Measurements from ENCODE around the gene NLRP3. TPM values are rescaled to one million over a fixed set of nuclear protein-coding genes. Genes with fewer than 3 reads are reported as not detected.
"Not testable (repeated sequence)": the region's sequence is repeated elsewhere in the genome, so short reads cannot be mapped to it uniquely, and the experiment has no call there.

NLRP3 gene
- 11.5 TPM for total RNA-seq
- long read RNA-seq, partial matches to known transcripts = 4 of 9 reads
- long read RNA-seq, other reads (novel, unspliced or antisense) = 5 of 9 reads

DNA sequence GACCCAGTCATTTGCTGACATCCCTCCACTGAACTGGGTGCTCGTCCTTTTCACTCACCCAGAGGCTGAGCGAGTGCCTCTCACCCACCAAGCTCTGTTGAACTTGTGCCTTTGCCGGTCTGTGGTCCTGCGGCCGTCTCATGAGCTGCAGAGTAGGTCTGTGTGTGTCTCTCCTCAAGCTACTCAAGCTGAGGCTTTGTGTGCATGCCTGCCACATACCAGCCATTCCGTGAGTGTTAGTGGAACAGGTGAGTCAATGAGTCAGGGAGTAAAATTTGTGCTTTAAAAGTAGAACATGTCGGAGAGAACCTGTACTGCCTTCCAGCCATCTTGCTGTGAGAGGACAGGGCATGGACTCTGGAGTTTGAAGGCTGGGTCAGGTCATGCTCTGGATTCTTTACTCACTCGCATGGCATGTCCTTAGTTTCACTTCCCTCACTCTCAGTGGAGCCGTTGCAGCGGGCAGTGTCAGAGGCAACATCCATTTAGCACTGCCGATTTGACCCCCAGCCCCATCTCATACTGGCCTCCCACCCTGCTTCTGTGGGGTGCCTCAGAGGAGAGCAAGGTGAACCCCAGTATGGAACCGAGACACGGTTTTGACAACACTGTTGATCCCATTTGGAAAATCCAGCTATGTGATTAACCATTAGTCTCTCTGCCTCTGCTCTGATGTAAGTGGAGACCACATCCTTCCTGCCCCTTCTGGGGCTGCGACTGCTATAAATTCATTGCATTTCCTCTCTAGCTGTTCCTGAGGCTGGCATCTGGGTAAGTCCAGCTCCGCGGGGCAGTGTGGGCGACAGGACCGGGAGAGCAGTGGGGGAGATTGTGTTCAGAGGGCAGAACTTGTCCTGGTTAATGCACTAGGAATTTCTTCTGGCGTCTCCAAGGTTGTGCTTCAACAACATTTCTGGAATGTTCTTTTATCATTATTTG, at the start of gene NLRP3:
Gene NLRP3 (plus strand): TSS at position 751 of the 939 bp plus-strand sequence. CDS start 2,628 bp downstream, outside the sequence.
- no peak for DNase-seq (ENCODE audit: low spot score)

DNA sequence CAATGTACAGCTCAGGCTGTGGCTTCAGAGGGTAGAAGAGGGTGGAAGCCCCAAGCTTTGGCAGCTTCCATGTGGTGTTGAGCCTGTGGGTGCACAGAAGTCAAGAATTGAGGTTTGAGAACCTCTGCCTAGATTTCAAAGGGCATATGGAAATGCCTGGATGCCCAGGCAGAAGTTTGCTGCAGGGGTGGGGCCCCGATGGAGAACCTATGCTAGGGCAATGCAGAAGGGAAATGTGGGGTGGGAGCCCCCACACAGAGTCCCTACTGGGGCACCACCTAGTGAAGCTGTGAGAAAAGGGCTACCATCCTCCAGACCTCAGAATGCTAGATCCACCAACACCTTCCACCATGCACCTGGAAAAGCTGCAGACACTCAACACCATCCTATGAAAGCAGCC, 49.6 kb upstream of the NLRP3 start:
- DNase-seq (ENCODE audit: low spot score) = not testable (repeated sequence)

DNA sequence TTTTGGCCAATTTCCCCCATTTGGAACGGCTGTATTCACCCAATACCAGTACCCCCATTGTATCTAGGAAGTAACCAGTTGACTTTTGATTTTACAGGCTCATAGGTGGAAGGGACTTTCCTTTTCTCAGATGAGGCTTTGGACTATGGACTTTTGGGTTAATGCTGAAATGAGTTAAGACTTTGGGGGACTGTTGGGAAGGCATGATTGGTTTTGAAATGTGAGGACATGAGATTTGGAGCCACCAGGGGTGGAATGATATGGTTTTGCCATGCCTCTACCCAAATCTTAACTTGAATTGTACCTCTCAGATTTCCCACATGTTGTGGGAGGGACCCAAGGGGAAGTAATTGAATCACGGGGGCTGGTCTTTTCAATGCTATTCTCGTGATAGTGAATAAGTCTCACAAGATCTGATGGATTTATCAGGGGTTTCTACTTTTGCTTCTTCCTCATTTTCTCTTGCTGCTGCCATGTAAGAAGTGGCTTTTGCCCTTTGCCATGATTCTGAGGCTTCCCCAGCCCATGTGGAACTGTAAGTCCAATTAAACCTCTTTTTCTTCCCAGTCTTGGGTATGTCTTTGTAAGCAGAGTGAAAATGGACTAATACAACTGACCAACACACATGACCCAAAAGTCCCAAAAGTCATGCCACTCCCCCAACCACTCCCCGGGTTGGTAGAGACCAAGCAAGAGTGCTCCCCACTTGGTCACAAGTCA, 48.9 kb upstream of the NLRP3 start:
- DNase-seq (ENCODE audit: low spot score) = no peak

DNA sequence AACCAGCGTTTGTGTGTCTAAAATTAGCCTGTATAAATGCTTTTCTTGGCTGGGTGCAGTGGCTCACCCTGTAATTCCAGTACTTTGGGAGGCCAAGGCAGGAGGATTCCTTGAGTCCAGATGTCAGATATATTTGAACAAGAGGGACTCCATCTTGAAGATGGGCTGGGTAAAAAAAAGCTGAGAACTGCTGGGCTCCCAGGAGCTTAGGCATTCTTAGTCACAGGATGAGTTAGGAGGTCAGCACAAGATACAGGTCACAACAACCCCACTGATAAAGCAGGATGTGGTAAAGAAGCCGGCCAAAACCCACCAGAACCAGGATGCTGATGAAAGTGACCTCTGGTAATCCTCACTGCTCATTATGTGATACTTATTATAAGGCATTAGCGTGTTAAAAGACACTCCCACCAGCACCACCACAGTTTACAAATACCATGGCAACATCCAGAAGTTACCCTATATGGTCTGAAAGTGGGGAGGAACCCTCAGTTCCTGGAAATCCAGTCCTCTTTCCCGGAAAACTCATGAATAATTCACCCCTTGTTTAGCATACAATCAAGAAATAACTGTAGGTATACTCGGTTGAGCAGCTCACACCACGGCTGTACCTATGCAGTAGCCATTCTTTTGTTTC, 48.1 kb upstream of the NLRP3 start:
- no peak for DNase-seq (ENCODE audit: low spot score)

DNA sequence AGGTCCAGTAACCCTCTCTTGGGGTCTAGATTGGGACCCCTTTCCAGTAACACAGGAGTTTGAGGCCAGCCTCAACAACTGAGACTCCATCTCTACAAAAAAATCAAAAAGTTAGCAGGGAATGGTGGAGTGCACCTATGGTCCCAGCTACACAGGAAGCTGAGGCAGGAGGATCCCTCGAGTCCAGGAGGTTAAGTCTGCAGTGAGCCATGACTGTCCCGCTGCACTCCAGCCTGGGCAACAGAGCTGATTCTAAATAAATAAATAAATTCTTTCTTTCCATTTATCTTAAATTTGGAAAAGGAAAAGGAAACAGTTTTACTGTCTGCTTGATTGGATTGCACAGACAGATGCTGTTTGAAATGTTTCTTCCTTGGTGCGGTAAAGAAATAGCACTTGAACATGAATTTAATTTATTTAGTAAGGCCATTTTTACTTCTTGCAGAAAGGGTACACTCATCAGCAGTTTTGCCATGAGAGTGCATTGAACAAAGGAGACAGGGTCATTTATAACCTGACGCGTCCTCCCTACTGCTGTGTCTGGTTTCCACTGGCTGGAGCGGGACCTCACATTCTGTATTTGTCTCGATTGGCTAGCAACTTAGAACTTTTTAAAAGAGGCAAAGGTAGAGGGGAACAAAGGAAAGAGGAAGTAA, 47.4 kb upstream of the NLRP3 start:
- no peak for DNase-seq (ENCODE audit: low spot score)

DNA sequence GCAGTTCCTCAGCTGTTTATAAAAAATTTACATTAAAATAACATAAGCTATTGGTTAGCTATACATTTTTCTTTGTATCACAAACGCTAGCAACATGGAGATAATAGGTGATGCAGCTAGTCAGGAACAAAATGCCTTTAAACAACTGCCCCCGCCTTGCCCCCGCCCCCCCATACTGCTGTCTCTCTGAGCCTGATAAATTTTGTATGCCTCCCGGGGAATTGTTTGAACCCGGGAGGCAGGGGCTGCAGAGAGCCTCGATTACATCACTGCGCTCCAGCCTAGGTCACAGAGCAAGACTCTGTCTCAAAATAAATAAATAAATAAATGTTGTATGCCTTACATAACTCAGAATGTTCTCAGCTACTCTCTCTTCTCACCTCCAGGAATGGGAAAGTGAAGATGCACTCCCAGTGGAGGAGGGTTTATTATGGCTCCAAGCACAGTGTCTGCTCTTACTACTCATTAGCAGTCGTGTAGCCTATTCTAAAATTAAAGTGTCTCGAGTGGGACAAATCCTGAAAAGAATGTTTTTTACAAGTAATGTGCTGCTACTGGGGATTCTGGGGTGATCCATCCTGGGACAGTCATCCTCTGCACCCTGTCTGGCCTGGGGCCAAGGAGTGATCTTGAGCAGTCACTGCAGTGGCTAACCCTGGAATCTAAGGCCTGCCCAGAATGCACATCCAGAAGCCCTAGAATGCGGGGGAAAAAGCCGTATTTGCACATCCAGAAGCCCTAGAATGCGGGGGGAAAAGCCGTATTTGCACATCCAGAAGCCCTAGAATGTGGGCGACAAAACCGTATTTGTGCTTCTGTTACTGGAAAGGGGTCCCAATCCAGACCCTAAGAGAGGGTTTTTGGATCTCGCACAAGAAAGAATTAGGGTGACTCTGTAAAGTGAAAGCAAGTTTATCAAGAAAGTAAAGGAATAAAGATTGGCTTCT, 44.9 kb upstream of the NLRP3 start:
- no peak for DNase-seq (ENCODE audit: low spot score)

DNA sequence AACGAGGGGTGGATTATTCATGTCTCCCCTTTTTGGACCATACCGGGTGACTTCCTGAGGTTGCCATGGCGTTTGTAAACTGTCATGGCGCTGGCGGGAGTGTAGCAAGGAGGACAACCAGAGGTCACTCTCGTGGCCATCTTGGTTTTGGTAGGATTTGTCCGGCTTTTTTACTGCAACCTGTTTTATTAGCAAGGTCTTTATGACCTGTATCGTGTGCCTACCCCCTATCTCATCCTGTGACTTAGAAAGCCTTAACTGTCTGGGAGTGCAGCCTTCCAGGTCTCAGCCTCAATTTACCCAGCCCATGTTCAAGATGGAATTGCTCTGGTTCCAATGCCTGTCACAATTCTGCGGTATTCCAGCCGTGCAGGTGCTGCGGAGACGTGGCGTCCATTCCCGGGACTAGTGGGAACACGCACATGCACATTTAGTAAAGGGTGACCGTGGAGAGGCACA, 44.1 kb upstream of the NLRP3 start:
- DNase-seq (ENCODE audit: low spot score) = no peak

DNA sequence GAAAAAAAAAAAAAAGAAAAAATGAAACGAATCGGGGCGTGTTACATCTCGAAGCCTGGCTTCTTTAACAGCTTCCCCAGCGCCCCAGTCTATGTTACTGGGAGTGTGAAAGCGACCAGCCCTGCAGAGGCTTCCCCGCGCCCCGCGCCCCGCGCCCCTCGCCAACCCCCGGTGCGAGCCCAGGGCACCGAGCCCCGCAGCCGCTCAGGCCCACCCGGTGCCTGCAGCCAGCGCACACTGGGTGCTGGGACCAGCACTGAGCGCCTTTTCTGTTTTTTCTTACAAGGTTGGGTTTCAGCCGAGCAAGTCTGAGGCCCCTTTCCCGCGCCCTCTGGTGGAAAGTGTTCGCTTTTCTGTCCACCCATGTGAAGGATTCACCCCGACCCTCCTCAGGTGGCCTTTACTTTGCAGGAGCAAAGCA, 42.2 kb upstream of the NLRP3 start:
- DNase-seq (ENCODE audit: low spot score) = no peak

DNA sequence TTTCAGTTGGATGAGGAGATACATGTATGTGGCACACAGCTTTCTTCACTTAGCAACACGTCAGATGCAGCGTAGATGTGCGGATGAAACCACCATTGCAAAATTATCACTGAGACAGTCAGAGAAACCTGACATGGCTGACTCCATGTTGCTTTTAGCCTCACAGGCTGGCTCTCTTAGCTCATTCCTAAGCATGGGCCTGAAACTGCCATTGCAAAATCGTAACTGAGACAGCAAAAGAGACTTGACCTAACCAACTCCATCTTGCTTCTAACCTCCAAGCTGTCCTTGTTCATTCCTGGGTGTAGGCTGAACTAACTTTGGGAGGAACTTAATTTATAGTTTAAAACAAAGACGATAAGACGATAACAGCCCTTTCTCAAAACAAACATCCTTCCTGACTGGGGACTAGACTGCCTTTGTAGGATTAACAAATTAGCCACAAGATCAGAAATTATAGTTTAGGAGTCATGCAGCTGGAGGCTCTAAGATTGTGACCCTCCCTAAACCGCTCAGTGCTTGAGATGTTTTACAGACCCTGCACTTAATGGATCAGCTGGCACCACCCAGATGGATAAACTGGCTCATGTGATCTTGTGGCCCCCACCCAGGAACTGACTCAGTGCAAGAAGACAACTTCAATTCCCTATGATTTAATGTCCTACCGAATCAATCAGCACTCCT, 41.2 kb upstream of the NLRP3 start:
- DNase-seq (ENCODE audit: low spot score) = not testable (repeated sequence)

DNA sequence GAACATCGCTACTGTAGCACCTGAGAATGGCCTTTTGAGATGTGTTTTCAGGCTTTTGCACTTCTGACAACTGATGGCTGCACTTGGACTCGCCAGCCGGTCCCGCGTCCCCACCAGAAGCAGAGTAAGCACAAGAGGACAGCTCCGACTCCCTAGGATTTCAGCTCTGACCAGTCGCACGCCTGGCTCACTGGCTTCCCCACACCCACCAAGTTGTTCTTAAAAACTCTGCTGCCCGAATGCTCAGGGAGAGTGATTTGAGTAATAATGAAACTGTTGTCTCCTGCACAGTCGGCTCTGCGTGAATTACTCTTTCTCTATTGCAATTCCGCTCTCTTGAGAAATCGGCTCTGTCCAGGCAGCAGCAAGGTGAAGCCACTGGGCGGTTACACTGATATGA, 40.2 kb upstream of the NLRP3 start:
- DNase-seq (ENCODE audit: low spot score) = no peak

DNA sequence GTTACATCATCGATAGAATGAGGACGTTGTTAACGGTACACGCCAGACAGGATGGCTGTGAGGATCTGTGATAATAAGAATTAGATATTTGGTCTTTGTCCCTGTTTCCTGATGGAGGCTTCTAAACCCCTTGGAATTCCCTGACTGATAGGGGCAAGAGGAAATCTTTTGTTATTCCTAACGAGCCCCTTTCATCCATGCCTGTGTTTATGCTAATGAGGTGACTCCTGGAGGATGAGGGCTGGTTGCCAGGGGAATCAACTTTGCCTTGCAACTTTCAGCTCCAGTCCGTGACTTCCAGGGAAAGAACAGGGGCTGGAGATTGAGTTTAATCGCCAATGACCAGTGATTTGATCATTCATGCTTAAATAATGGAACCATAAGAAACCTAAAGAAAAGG, 39.3 kb upstream of the NLRP3 start:
- no peak for DNase-seq (ENCODE audit: low spot score)

DNA sequence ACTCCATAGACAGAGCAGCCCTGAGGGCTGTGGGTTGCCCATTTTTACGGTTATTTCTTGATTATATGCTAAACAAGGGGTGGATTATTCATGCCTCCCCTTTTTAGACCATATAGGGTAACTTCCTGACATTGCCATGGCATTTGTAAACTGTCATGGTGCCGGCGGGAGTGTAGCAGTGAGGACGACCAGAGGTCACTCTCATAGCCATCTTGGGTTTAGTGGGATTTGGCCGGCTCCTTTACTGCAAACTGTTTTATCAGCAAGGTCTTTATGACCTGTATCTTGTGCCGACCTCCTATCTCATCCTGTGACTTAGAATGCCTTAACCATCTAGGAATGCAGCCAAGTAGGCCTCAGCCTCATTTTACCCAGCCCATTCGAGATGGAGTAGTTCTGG, 38.3 kb upstream of the NLRP3 start:
- not testable (repeated sequence) for DNase-seq (ENCODE audit: low spot score)

DNA sequence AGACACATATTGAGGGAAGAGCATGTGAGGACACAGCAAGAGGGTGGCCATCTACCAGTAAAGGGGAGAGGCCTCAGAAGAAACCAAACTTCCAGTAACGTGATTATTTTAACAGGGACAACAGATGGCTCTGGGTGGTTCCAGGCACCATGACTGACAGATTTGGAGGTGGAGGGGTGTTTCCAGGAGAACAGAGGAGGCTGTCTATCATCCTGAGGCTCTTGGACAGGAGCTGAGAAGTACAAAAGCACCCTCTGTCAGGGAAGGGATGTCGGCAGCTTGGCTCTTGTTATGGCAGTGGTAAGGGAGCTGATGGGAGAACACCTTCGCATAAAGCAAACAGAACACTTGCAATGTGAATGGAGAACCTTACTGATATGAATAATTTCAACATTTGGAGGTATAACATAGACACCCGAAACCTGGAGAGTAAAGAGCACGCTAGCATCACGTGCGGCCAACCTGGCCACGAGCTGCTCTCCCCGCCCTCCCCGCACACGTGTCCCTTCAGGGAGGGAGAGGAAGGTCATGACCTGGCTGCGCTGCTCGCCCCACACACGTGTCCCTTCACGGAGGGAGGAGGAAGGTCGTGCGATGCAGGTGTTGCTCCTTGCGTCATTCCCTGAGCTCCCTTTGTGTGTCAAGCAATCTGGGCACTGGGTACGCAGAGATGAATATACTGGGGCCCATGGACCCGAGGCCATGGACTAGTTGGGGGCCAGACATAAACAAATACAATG, 37.5 kb upstream of the NLRP3 start:
- DNase-seq (ENCODE audit: low spot score) = no peak

DNA sequence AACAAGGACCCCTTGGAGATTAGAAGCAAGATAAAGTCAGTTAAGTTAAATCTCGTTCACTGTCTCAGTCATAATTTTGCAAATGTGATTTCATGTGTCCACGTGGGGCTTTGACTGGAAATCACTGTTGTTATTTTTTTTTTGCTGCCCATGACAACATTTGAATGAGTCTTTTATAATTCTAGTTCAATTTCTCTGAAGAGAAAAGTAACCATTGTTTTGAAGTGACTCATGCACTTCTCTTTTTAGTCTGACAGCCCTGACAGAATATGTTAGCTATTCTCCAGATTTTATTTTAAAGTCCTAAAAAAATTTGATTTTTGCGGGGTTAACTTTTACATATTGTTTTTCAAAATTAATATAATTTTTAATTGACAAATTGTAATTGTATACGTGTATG, 30.7 kb upstream of the NLRP3 start:
- no peak for DNase-seq (ENCODE audit: low spot score)

DNA sequence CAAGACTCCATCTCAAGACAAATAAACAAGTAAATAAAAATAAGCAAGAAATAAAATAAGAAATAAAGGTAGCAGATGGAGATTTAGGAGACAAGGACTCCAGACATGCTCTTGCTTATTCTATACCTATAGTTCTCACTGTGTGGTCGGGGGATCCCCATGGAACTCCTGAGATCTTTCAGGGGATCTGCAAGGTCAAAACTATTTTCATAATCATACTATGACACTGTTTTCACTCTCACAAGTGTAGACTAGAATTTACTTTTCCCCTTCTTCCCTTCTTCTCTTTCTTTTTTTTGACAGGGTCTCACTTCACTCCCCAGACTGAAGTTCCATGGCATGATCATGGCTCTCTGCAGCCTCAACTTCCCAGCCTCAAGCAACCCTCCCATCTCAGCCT, 29.8 kb upstream of the NLRP3 start:
- no peak for DNase-seq (ENCODE audit: low spot score)

DNA sequence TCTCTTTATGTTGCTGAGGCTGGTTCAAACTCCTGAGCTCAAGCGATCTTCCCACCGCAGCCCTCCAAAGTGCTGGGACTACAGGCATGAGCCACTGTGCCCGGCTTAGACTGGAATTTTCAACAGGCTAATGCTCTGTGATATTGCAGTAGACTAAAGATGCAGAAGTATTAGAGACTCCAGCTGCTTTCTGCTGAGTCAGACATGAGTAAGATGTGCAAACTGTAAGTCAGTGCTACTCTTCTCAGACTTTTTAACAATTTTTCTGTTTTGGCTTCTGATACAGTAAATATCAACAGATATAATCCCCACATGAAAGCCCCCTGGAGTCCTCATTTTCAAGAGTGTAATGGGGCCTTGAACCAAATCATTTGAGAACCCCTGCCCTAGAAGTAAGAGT, 29.3 kb upstream of the NLRP3 start:
- no peak for DNase-seq (ENCODE audit: low spot score)

DNA sequence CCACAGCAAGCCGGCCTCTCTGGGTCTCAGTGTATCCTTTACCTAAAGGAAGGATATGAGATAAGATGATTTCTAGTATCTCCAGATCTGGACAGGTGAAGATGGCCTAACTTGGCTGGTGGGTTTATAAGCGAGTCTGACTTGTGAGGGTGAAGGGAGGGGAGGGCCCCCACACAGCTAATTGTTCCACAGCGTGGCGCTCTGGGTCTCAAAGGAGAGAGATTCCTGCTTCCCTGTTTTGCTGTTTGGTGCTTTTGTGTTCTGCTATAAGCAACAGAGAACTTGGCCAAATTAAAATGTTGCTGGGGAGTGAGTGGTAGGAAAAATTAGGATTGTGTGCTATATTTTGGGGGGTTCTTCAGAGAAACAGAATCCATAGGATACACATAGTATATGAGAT, 28.9 kb upstream of the NLRP3 start:
- no peak for DNase-seq (ENCODE audit: low spot score)

DNA sequence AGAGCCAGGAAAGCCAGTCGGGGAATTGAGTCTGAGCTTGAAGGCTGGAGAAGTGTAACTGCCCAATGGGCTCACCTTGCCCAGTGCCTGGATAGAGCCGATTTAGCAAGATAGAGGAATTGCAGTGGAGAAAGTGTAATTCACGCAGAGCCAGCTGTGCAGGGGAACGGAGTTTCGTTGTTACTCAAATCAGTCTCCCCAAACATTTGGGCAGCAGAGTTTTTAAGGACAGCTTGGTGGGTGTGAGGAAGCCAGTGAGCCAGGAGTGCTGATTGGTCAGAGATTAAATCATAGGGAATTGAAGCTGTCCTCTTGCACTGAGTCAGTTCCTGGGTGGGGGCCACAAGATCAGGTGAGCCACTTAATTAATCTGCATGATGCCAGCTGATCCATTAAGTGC, 28.4 kb upstream of the NLRP3 start:
- no peak for DNase-seq (ENCODE audit: low spot score)

Data from mesenteric fat pad (tissue), 1 donor.